GM12801 (cell line): ENCODE results near the gene CSNK1G1.

Experiments
- CTCF ChIP-seq: IDR thresholded peaks from one replicate; pipeline ENCODE4 v1.5.1; 2011; ENCODE audit warnings: control low read depth; ENCODE audit not compliant: insufficient read length; ENCODE audit errors: extremely low read depth

Gene CSNK1G1

GRCh38 chr15:64355944-64356709 lies at the start of gene CSNK1G1:
CSNK1G1 (minus strand) TSS chr15:64356173; CDS start chr15:64300499, 55,674 bp downstream.
- TF ChIP-seq CTCF: no peak

- TF ChIP-seq CTCF: no peak
Observed at GRCh38 chr15:64400583-64400982, 44.6 kb upstream of the CSNK1G1 start.

- TF ChIP-seq CTCF: no peak
Observed at GRCh38 chr15:64398575-64398974, 42.6 kb upstream of the CSNK1G1 start.

- no peak for TF ChIP-seq CTCF
Observed at GRCh38 chr15:64396789-64397188, 40.8 kb upstream of the CSNK1G1 start.

GRCh38 chr15:64389036-64389435 lies 33.1 kb upstream of the CSNK1G1 start:
- TF ChIP-seq CTCF: no peak

- TF ChIP-seq CTCF: no peak
Observed at GRCh38 chr15:64387562-64388168, 31.7 kb upstream of the CSNK1G1 start, which contains the start of gene TRIP4. TRIP4 (plus strand) TSS chr15:64387836; CDS start chr15:64387864, 28 bp downstream.

- TF ChIP-seq CTCF: no peak
Observed at GRCh38 chr15:64386291-64386690, 30.3 kb upstream of the CSNK1G1 start.
